ENCODE measurements around the gene CXCL12.

The CXCL12 gene

GRCh38 chr10:44389150-44389549 is 4.3 kb upstream of the CXCL12 start:
- ATAC-seq (ENCODE audit: insufficient read depth, low read depth) = no peak
- Histone ChIP-seq H3K27me3 (ENCODE audit: insufficient read depth, low read length, poor library complexity) (no peaks in the 10 kb centered on the region), H3K9ac (ENCODE audit: low read depth, low read length) (no peak overlapping the region), H3K27ac (ENCODE audit: low read length) (no peak overlapping the region), H3K9me3 (ENCODE audit: insufficient read depth, low read length, severe bottlenecking) (no peaks in the 10 kb centered on the region), H3K36me3 (ENCODE audit: insufficient read depth, low read length) (no peaks in the 10 kb centered on the region), H3K4me2 (ENCODE audit: insufficient read depth, low read length) (no peak overlapping the region), H3K4me3 (ENCODE audit: low read depth in 1 of 2, low read length in 2 of 2) (no peak overlapping the region), H3K79me2 (ENCODE audit: insufficient read depth, low read length) (no peaks in the 10 kb centered on the region), H4K20me1 (ENCODE audit: insufficient read depth, low read length) (no peaks in the 10 kb centered on the region), H2AFZ (ENCODE audit: low read depth, low read length) (no peak overlapping the region), H3K4me1 (ENCODE audit: insufficient read depth, low read length) (no peaks in the 10 kb centered on the region)
- no peak for DNase-seq
- TF ChIP-seq EZH2 (IDR thresholded peaks at IDR 0.05; ENCODE audit: borderline replicate concordance, low read depth, low read length, severe bottlenecking) = no peak
- TF ChIP-seq CTCF (IDR thresholded peaks at IDR 0.05; ENCODE audit: borderline replicate concordance, extremely low read depth, low read length, poor library complexity, severe bottlenecking) = no peak

DNA sequence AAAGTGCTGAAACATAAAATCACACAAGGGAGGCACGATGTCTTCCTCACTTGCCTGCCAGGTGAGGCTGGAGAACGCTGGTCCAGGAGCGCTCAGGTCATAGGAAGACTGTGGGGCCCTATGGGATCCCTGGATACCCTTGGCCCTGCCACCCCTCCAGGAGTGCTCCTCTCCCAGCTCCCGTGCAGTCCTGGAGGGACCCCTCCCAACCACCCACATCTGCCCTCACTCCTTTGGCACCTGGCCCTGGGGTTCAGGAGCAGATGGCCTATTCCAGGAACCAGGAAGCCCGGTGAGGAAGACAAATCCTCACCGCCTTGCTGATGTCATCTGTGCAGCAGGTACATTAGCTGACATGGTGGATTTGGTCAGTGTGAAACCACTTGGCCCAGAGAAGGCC is 3.7 kb upstream of the CXCL12 start:
- H3K4me1 ChIP-seq (ENCODE audit: insufficient read depth, low read length) = no peaks in the 10 kb centered on the region
- no peak overlapping the region for H3K4me2 ChIP-seq (ENCODE audit: insufficient read depth, low read length)
- no peaks in the 10 kb centered on the region for H4K20me1 ChIP-seq (ENCODE audit: insufficient read depth, low read length)
- no peak for DNase-seq
- no peak overlapping the region for H3K4me3 ChIP-seq (ENCODE audit: low read depth in 1 of 2, low read length in 2 of 2)
- H3K9ac ChIP-seq (ENCODE audit: low read depth, low read length) = no peak overlapping the region
- no peaks in the 10 kb centered on the region for H3K9me3 ChIP-seq (ENCODE audit: insufficient read depth, low read length, severe bottlenecking)
- ATAC-seq (ENCODE audit: insufficient read depth, low read depth) = no peak
- no peaks in the 10 kb centered on the region for H3K27me3 ChIP-seq (ENCODE audit: insufficient read depth, low read length, poor library complexity)
- H2AFZ ChIP-seq (ENCODE audit: low read depth, low read length) = no peak overlapping the region
- no peak overlapping the region for H3K27ac ChIP-seq (ENCODE audit: low read length)
- H3K36me3 ChIP-seq (ENCODE audit: insufficient read depth, low read length) = no peaks in the 10 kb centered on the region
- H3K79me2 ChIP-seq (ENCODE audit: insufficient read depth, low read length) = no peaks in the 10 kb centered on the region
- TF ChIP-seq EZH2 (IDR thresholded peaks at IDR 0.05; ENCODE audit: borderline replicate concordance, low read depth, low read length, severe bottlenecking) (no peak), CTCF (IDR thresholded peaks at IDR 0.05; ENCODE audit: borderline replicate concordance, extremely low read depth, low read length, poor library complexity, severe bottlenecking) (no peak)

DNA sequence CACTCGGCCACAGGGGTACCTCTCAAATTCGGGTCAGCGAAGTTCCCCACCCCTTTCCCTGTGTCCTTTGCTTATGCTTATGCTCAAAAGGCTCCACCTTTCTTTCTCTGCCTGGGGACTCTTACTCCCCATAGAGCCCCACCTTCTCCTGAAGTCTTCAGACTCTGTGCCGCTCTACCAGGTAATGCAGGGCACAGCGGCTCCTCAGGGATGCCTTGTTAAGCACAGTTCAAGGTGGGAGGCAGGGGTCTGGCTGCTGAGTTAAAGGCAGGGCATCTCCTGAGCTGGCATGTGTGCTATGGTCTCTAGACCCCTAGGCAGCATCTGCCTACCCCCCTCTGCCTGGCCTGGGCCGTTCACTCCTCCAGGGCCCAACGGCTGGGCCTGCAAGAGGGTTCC is 3.0 kb upstream of the CXCL12 start:
- no peak overlapping the region for H3K27ac ChIP-seq (ENCODE audit: low read length)
- no peak overlapping the region for H2AFZ ChIP-seq (ENCODE audit: low read depth, low read length)
- no peak overlapping the region for H3K9ac ChIP-seq (ENCODE audit: low read depth, low read length)
- H3K4me2 ChIP-seq (ENCODE audit: insufficient read depth, low read length) = no peak overlapping the region
- H3K36me3 ChIP-seq (ENCODE audit: insufficient read depth, low read length) = no peaks in the 10 kb centered on the region
- no peaks in the 10 kb centered on the region for H3K4me1 ChIP-seq (ENCODE audit: insufficient read depth, low read length)
- H3K4me3 ChIP-seq (ENCODE audit: low read depth in 1 of 2, low read length in 2 of 2) = no peak overlapping the region
- TF ChIP-seq EZH2 (IDR thresholded peaks at IDR 0.05; ENCODE audit: borderline replicate concordance, low read depth, low read length, severe bottlenecking) (no peak), CTCF (IDR thresholded peaks at IDR 0.05; ENCODE audit: borderline replicate concordance, extremely low read depth, low read length, poor library complexity, severe bottlenecking) (no peak)
- no peaks in the 10 kb centered on the region for H3K27me3 ChIP-seq (ENCODE audit: insufficient read depth, low read length, poor library complexity)
- ATAC-seq (ENCODE audit: insufficient read depth, low read depth) (no peak), DNase-seq (no peak)
- no peaks in the 10 kb centered on the region for H3K79me2 ChIP-seq (ENCODE audit: insufficient read depth, low read length)
- no peaks in the 10 kb centered on the region for H3K9me3 ChIP-seq (ENCODE audit: insufficient read depth, low read length, severe bottlenecking)
- no peaks in the 10 kb centered on the region for H4K20me1 ChIP-seq (ENCODE audit: insufficient read depth, low read length)

- no peaks in the 10 kb centered on the region for H3K27me3 ChIP-seq (ENCODE audit: insufficient read depth, low read length, poor library complexity)
- H3K36me3 ChIP-seq (ENCODE audit: insufficient read depth, low read length) = no peaks in the 10 kb centered on the region
- H3K79me2 ChIP-seq (ENCODE audit: insufficient read depth, low read length) = no peaks in the 10 kb centered on the region
- H3K4me3 ChIP-seq (ENCODE audit: low read depth in 1 of 2, low read length in 2 of 2) = no peak overlapping the region
- DNase-seq (peak; percentile 19), ATAC-seq (ENCODE audit: insufficient read depth, low read depth) (peak; percentile 78)
- H3K4me2 ChIP-seq (ENCODE audit: insufficient read depth, low read length) = no peak overlapping the region
- no peak overlapping the region for H3K9ac ChIP-seq (ENCODE audit: low read depth, low read length)
- H3K4me1 ChIP-seq (ENCODE audit: insufficient read depth, low read length) = no peaks in the 10 kb centered on the region
- no peaks in the 10 kb centered on the region for H3K9me3 ChIP-seq (ENCODE audit: insufficient read depth, low read length, severe bottlenecking)
- no peaks in the 10 kb centered on the region for H4K20me1 ChIP-seq (ENCODE audit: insufficient read depth, low read length)
- no peak overlapping the region for H2AFZ ChIP-seq (ENCODE audit: low read depth, low read length)
- TF ChIP-seq CTCF (IDR thresholded peaks at IDR 0.05; ENCODE audit: borderline replicate concordance, extremely low read depth, low read length, poor library complexity, severe bottlenecking) (peak; percentile 67), EZH2 (IDR thresholded peaks at IDR 0.05; ENCODE audit: borderline replicate concordance, low read depth, low read length, severe bottlenecking) (no peak)
- H3K27ac ChIP-seq (ENCODE audit: low read length) = no peak overlapping the region
These were observed 1.7 kb upstream of the CXCL12 start for GRCh38 chr10:44386546-44387052.

Measured in DND-41 (cell line).